GM12801 (cell line): Measurements from ENCODE around the gene TLE4.

Experiments used
- TF ChIP-seq, protein P1 (sequence below): IDR thresholded peaks from one replicate; pipeline ENCODE4 v1.5.1; 2011; ENCODE audit warnings: control low read depth; ENCODE audit not compliant: insufficient read length; ENCODE audit errors: extremely low read depth

The TLE4 gene

GRCh38 chr9:79657891-79658290 is 86.1 kb downstream of the TLE4 start:
- TF ChIP-seq, protein P1, sequence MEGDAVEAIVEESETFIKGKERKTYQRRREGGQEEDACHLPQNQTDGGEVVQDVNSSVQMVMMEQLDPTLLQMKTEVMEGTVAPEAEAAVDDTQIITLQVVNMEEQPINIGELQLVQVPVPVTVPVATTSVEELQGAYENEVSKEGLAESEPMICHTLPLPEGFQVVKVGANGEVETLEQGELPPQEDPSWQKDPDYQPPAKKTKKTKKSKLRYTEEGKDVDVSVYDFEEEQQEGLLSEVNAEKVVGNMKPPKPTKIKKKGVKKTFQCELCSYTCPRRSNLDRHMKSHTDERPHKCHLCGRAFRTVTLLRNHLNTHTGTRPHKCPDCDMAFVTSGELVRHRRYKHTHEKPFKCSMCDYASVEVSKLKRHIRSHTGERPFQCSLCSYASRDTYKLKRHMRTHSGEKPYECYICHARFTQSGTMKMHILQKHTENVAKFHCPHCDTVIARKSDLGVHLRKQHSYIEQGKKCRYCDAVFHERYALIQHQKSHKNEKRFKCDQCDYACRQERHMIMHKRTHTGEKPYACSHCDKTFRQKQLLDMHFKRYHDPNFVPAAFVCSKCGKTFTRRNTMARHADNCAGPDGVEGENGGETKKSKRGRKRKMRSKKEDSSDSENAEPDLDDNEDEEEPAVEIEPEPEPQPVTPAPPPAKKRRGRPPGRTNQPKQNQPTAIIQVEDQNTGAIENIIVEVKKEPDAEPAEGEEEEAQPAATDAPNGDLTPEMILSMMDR, result no peak

- TF ChIP-seq, protein P1, result no peak
Measured at GRCh38 chr9:79658926-79659325, 87.2 kb downstream of the TLE4 start.

GRCh38 chr9:79660615-79661014 is 88.8 kb downstream of the TLE4 start:
- TF ChIP-seq, protein P1, result no peak

- TF ChIP-seq, protein P1, result no peak
Measured at GRCh38 chr9:79661279-79661678, 89.5 kb downstream of the TLE4 start.

- TF ChIP-seq, protein P1, result no peak
Measured at GRCh38 chr9:79661886-79662536, 90.2 kb downstream of the TLE4 start.

- TF ChIP-seq, protein P1, result no peak
Measured at GRCh38 chr9:79662537-79662956, 90.8 kb downstream of the TLE4 start.

GRCh38 chr9:79663300-79663699 is 91.5 kb downstream of the TLE4 start:
- TF ChIP-seq, protein P1, result no peak
